ENCODE data around the gene MYO1D. TPM values are rescaled to one million over a fixed set of nuclear protein-coding genes. Genes with fewer than 3 reads are reported as not detected.

The MYO1D gene
- total RNA-seq, 1 experiment from 2014 or later = 57.2 TPM

- Mint-ChIP-seq H3K4me1 (ENCODE audit: low read depth, unreplicated experiment) (no peaks in the 10 kb centered on the region), H3K9me3 (ENCODE audit: low read depth, unreplicated experiment) (no peaks in the 10 kb centered on the region), H3K4me3 (ENCODE audit: low read depth, unreplicated experiment) (no peak overlapping the region), H3K36me3 (ENCODE audit: insufficient read depth, unreplicated experiment) (no peaks in the 10 kb centered on the region), H3K27ac (ENCODE audit: unreplicated experiment) (no peak overlapping the region), H3K27me3 (ENCODE audit: unreplicated experiment) (no peaks in the 10 kb centered on the region)
- CTCF ChIA-PET = no interaction called here
- no TSS peak for BruUV-seq (replicated peaks)
- TF ChIP-seq, protein P1, sequence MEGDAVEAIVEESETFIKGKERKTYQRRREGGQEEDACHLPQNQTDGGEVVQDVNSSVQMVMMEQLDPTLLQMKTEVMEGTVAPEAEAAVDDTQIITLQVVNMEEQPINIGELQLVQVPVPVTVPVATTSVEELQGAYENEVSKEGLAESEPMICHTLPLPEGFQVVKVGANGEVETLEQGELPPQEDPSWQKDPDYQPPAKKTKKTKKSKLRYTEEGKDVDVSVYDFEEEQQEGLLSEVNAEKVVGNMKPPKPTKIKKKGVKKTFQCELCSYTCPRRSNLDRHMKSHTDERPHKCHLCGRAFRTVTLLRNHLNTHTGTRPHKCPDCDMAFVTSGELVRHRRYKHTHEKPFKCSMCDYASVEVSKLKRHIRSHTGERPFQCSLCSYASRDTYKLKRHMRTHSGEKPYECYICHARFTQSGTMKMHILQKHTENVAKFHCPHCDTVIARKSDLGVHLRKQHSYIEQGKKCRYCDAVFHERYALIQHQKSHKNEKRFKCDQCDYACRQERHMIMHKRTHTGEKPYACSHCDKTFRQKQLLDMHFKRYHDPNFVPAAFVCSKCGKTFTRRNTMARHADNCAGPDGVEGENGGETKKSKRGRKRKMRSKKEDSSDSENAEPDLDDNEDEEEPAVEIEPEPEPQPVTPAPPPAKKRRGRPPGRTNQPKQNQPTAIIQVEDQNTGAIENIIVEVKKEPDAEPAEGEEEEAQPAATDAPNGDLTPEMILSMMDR (IDR thresholded peaks at IDR 0.05; ENCODE audit: unreplicated experiment) = no peak
- DNase-seq = no peak
- intact Hi-C loops (cut with micrococcal nuclease; ENCODE audit: unreplicated experiment) = no loop called here
Observed at GRCh38 chr17:32497431-32498205, 379.3 kb downstream of the MYO1D start.

GRCh38 chr17:32496395-32497073 is 380.4 kb downstream of the MYO1D start:
- DNase-seq = no peak
- no peaks in the 10 kb centered on the region for H3K9me3 Mint-ChIP-seq (ENCODE audit: low read depth, unreplicated experiment)
- BruUV-seq (replicated peaks) = no TSS peak
- no peaks in the 10 kb centered on the region for H3K36me3 Mint-ChIP-seq (ENCODE audit: insufficient read depth, unreplicated experiment)
- H3K4me1 Mint-ChIP-seq (ENCODE audit: low read depth, unreplicated experiment) = no peaks in the 10 kb centered on the region
- H3K27ac Mint-ChIP-seq (ENCODE audit: unreplicated experiment) = no peak overlapping the region
- H3K27me3 Mint-ChIP-seq (ENCODE audit: unreplicated experiment) = no peaks in the 10 kb centered on the region
- no peak overlapping the region for H3K4me3 Mint-ChIP-seq (ENCODE audit: low read depth, unreplicated experiment)
- CTCF ChIA-PET = no interaction called here
- intact Hi-C loops (cut with micrococcal nuclease; ENCODE audit: unreplicated experiment) = no loop called here
- TF ChIP-seq, protein P1 (IDR thresholded peaks at IDR 0.05; ENCODE audit: unreplicated experiment) = no peak

DNA sequence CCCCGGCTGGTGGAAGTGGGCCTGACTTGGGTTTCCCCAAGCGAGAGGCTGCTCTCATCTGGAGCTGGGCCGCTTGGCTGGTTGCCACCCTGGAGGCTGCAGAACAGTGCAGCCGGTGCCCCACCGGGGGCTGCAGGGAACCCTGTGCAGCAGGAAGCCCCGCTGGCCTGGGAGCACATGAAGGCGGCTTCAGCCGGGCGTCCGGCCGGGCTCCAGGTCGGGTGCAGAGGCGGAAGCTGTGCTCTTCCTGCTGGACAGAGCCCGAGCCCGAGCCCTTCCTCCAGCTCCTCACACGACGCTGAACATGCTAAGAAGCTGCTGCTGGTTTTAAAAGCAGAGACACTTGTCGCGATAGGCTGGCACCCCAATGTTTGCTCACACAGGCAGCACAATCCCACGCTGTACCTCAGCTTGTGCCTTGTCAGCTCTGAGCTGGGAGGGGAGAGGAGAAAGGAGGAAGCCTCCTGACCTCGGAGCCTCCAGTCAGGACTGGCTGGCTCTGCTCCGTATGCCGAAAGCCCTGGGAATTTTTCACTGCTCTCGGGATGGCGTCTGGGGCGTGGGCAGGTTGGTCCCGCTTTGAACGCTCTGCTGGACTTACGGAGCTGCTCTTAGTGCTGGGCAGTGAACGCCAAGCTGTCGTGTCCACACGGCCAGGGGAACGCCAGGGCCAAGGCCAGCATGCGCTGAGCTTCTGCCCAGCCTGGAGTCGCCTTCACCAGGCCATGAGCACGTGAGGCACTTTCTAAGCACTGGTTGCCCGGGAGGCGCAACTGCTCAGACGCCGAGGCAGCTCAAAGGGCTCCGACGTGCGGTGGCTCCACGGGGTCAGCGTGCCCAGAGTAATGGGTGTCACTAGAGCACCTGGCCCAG is 381.3 kb downstream of the MYO1D start:
- H3K9me3 Mint-ChIP-seq (ENCODE audit: low read depth, unreplicated experiment) = no peaks in the 10 kb centered on the region
- no peak overlapping the region for H3K4me3 Mint-ChIP-seq (ENCODE audit: low read depth, unreplicated experiment)
- H3K27me3 Mint-ChIP-seq (ENCODE audit: unreplicated experiment) = no peaks in the 10 kb centered on the region
- no peaks in the 10 kb centered on the region for H3K36me3 Mint-ChIP-seq (ENCODE audit: insufficient read depth, unreplicated experiment)
- BruUV-seq (replicated peaks) = no TSS peak
- DNase-seq = no peak
- CTCF ChIA-PET = interaction anchor here (0.6 kb wide), 1 partner anchor 203 kb away, joined by 3 read pairs; no protein-coding TSS in a partner anchor
- H3K27ac Mint-ChIP-seq (ENCODE audit: unreplicated experiment) = no peak overlapping the region
- intact Hi-C loops (cut with micrococcal nuclease; ENCODE audit: unreplicated experiment) = no loop called here
- TF ChIP-seq, protein P1 (IDR thresholded peaks at IDR 0.05; ENCODE audit: unreplicated experiment) = no peak
- no peaks in the 10 kb centered on the region for H3K4me1 Mint-ChIP-seq (ENCODE audit: low read depth, unreplicated experiment)

- H3K4me1 Mint-ChIP-seq (ENCODE audit: low read depth, unreplicated experiment) = no peaks in the 10 kb centered on the region
- DNase-seq = no peak
- H3K27me3 Mint-ChIP-seq (ENCODE audit: unreplicated experiment) = no peaks in the 10 kb centered on the region
- no peak overlapping the region for H3K4me3 Mint-ChIP-seq (ENCODE audit: low read depth, unreplicated experiment)
- intact Hi-C loops (cut with micrococcal nuclease; ENCODE audit: unreplicated experiment) = no loop called here
- H3K9me3 Mint-ChIP-seq (ENCODE audit: low read depth, unreplicated experiment) = no peaks in the 10 kb centered on the region
- TF ChIP-seq, protein P1 (IDR thresholded peaks at IDR 0.05; ENCODE audit: unreplicated experiment) = no peak
- H3K36me3 Mint-ChIP-seq (ENCODE audit: insufficient read depth, unreplicated experiment) = no peaks in the 10 kb centered on the region
- BruUV-seq (replicated peaks) = no TSS peak
- CTCF ChIA-PET = no interaction called here
- H3K27ac Mint-ChIP-seq (ENCODE audit: unreplicated experiment) = no peak overlapping the region
Observed at GRCh38 chr17:32494621-32495358, 382.1 kb downstream of the MYO1D start.
